ENCODE measurements around the gene KLHL4. TPM values are rescaled to one million over a fixed set of nuclear protein-coding genes. Genes with fewer than 3 reads are reported as not detected.

KLHL4 gene, protein sequence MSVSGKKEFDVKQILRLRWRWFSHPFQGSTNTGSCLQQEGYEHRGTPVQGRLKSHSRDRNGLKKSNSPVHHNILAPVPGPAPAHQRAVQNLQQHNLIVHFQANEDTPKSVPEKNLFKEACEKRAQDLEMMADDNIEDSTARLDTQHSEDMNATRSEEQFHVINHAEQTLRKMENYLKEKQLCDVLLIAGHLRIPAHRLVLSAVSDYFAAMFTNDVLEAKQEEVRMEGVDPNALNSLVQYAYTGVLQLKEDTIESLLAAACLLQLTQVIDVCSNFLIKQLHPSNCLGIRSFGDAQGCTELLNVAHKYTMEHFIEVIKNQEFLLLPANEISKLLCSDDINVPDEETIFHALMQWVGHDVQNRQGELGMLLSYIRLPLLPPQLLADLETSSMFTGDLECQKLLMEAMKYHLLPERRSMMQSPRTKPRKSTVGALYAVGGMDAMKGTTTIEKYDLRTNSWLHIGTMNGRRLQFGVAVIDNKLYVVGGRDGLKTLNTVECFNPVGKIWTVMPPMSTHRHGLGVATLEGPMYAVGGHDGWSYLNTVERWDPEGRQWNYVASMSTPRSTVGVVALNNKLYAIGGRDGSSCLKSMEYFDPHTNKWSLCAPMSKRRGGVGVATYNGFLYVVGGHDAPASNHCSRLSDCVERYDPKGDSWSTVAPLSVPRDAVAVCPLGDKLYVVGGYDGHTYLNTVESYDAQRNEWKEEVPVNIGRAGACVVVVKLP
- 4.4 to 6.2 TPM (median 5.3 TPM) in 5 replicates for total RNA-seq (2022; extraction: Qiagen RNA extraction)

DNA sequence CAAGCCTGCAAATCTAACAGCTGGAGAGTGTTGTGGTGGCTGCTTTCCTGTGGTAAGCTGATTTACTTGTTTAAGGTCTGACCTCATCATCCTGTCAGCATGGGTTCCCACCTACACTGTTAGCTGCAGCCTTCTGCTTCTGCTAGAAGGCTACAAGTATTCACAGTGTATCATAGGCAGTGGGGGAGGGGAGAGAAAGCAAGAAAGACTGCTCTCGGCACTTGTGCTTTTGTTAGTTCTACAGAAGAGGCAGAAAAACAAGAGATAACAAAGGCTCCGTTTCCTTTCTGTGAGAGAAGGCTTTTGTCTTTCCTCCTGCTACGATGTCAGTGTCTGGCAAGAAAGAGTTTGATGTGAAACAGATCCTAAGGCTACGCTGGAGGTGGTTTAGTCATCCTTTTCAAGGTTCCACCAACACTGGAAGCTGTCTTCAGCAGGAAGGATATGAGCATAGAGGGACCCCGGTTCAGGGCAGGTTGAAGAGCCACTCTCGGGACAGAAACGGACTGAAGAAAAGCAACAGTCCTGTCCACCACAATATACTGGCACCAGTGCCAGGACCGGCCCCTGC, at the start of gene KLHL4:
Gene KLHL4 (plus strand): TSS at position 232 of the 571 bp plus-strand sequence. CDS start 92 bp downstream, at position 324.

All from A549 treated with Mapracorat at 1 μM for 4 hours (cell line).